GM20000 (cell line): ENCODE results near the gene HDAC4.

Source experiments
- DNase-seq: peaks from one replicate; pipeline ENCODE4 v3.0.0; 2012; ENCODE audit warnings: low spot score
- TF ChIP-seq, protein P1 (sequence below): IDR thresholded peaks from 2 replicates; pipeline ENCODE4 v1.5.1; 2012; ENCODE audit warnings: mild to moderate bottlenecking, control low read depth; ENCODE audit errors: extremely low read depth, missing control alignments

HDAC4 gene

DNA sequence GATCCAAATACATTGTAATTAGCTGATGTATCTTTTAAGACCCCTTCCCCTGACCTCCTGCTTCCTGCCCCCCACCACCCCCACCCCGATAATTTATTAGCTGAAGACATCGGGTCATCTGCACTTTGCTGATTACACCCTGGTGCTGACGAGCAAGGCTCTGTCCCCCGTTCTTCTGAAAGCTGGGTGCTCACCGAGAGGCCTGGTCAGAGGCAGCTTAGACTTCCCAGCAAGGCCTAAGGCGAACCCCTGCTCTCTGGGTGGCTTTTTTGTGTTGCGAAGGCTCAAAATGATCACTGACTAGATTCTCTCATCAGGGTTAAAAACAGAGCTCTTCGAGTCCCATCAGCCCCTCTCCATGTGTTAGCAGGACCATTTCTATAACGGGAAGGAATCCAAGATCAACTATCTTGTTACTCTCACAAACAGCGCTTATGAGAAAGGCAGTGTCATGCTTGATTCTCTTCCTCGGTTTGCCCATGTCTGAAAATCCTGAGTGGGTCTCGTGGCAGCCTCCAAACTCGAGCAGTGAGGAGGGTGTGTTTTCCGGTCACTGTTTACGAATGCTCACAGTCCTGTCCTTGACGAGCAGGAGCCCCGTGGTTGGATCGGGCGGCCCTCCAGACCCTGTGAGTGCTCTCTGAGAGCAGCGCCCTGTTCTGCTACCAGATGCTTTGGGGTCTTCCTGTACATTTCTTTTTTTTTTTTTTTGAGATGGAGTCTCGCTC lies 201.6 kb downstream of the HDAC4 start:
- TF ChIP-seq, protein P1, sequence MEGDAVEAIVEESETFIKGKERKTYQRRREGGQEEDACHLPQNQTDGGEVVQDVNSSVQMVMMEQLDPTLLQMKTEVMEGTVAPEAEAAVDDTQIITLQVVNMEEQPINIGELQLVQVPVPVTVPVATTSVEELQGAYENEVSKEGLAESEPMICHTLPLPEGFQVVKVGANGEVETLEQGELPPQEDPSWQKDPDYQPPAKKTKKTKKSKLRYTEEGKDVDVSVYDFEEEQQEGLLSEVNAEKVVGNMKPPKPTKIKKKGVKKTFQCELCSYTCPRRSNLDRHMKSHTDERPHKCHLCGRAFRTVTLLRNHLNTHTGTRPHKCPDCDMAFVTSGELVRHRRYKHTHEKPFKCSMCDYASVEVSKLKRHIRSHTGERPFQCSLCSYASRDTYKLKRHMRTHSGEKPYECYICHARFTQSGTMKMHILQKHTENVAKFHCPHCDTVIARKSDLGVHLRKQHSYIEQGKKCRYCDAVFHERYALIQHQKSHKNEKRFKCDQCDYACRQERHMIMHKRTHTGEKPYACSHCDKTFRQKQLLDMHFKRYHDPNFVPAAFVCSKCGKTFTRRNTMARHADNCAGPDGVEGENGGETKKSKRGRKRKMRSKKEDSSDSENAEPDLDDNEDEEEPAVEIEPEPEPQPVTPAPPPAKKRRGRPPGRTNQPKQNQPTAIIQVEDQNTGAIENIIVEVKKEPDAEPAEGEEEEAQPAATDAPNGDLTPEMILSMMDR = no peak

DNA sequence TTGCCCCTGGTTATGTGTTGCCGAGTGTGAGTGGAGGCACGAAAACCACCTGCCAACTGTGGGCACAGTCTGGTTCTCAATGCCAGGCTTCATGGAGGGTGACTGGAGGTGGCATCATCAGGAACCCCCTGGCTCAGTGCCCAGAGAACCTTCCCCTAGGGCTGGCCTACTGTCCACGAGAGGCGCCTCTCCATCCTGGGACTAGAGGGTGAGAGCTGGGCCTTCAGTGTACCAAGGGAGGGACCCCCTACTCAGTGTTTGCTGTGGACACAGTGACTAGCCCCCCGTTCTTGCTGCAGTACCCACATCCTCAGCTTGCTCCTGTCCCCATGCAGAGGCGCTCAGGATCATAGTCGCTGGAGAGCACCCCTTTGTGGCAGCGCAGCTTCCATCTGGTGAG lies 202.6 kb downstream of the HDAC4 start:
- no peak for DNase-seq
- TF ChIP-seq, protein P1 = no peak

More for the DNA sequence above, 201.6 kb downstream of the HDAC4 start:
- no peak for DNase-seq

GRCh38 chr2:239197146-239197545 lies 203.7 kb downstream of the HDAC4 start:
- DNase-seq = no peak
- TF ChIP-seq, protein P1 = no peak

GRCh38 chr2:239196474-239197021 lies 204.3 kb downstream of the HDAC4 start:
- TF ChIP-seq, protein P1 = no peak
- no peak for DNase-seq

GRCh38 chr2:239195992-239196391 lies 204.8 kb downstream of the HDAC4 start:
- TF ChIP-seq, protein P1 = no peak
- no peak for DNase-seq

GRCh38 chr2:239195318-239195871 lies 205.4 kb downstream of the HDAC4 start:
- DNase-seq = no peak
- TF ChIP-seq, protein P1 = no peak

DNA sequence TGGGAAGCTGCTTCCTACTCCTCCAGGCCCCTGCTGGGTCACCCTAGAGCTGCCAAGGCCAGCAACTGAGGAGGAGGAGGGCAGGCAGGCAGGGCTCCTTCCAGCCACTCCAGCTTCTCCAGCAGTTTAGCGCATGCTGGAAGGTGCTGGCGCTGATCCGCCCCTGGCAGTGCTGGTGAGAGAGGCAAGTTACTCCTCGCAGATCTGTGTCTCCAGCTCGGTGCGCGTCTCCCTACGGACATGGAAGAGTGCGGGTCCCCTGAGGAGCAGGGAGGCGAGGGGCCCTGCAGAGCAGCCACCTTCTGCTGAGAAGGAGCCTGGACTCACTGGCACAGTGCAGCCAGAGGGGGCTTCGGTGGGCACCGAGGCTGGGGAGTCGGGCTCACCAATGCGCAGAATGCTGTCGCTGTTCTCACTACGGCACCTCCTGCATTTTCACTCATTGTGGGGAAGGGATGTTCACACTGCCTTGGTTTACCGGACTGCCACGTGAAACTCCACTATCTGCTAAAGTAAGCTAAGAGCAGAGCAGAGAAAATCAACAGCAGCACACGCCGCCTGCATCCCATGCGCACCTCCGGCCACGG lies 206.0 kb downstream of the HDAC4 start:
- no peak for DNase-seq
- TF ChIP-seq, protein P1 = no peak
